Inflammatory macrophage treated with lipopolysaccharide for 1 hour (primary cell): ENCODE measurements around the gene FOXP1.
A peak's percentile ranks its signal among the peaks of the same experiment; 100 is the strongest.
"Not testable (repeated sequence)": the region's sequence is repeated elsewhere in the genome, so short reads cannot be mapped to it uniquely, and the experiment has no call there.

Experiments
- DNase-seq, 2 donors: peaks; one replicate each; pipeline ENCODE4 v3.0.0-alpha.2; 2020 to 2022

Gene FOXP1

DNA sequence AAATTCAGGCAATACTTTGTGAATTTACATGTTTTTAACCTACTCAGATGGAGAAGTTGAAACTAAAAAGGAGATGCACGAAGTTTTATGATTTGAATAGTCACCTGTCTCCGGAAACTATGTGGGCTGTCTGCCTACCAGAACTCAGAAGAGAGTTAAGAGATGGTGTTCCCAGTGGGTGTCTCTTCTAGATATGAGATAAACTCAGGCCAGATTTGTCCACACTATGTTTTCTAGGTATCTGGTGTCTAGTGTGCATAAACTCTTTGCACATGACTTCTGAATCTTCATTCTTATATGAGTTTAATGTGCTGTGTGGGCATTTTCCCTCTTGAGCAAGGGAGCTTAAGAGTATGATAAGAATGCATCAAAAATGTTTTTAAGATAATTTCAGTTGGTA is 222.8 kb downstream of the FOXP1 start:
- DNase-seq, result no peak

DNA sequence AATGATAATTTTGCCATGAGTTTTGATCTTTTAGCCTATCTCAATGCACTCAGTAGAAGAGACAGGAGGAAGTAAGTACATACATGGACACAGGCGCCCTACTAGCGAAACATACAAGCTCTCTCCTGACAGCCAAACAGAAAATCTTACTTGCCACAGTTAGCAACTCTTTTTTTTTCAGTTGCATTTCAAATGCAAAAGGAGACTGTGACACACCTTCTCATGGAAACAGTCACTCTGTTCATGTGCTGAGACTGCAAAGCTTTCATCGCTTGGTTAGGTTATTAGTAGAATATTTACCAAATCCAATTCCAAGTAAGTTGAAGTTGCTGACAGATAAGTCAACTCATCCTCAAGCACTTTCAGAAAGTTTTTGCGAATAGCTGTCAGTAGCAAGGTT is 223.3 kb downstream of the FOXP1 start:
- DNase-seq, result no peak

DNA sequence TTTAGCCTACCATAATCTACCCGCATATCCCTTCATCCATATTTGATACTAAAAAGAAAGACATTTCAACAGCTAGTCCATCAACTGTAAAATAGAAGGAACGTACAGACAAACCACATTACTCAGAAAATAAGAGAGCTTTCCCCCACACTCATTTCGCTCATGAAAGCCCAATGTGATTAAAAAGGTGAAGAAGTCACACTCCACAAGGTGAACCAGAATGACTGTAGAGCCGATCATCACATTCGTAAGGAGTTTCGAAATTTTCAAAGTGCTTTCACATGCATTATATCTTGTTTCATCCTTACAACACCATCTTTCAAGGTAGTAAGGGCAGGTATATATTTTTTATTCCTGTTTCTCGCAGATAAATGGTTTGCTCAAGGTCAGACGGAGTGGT is 225.3 kb downstream of the FOXP1 start:
- DNase-seq, result no peak

DNA sequence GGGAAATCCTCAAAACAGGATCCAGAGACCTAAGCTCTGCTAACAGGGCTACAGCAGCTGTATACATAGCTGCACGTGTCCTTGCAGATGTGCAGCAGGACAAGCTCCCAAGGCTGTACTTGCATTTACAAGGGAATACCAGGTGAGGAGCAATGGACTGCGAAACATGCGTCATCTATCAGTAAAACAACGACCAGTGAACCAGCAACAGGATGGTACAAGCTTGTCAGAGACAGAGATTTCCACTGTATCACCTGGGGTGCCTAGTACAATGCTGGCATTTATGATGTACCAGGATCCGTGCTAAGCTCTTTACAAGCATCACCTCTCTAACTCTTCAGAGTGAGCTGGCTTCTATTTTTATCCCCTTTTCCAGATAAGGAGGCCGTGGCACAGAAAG is 227.3 kb downstream of the FOXP1 start:
- no peak for DNase-seq

DNA sequence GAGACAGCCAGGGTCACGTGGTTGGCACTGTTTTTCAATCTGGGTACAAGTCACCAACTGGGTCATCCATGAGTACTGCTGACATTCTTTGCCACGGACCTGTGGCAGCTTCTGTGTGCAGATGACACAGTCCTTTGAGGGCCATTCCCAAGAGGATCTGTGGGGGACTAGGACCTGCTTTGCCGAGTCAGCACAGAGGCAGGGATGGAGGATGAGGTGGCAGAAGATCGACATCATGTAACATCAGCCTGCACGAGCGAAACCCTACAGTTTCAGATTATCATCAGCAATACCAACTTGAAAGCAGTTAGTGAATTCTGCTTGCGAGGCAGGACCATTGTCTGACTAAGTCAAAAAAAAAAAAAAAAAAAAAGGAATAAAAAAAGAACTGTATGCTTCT is 227.7 kb downstream of the FOXP1 start:
- no peak for DNase-seq

DNA sequence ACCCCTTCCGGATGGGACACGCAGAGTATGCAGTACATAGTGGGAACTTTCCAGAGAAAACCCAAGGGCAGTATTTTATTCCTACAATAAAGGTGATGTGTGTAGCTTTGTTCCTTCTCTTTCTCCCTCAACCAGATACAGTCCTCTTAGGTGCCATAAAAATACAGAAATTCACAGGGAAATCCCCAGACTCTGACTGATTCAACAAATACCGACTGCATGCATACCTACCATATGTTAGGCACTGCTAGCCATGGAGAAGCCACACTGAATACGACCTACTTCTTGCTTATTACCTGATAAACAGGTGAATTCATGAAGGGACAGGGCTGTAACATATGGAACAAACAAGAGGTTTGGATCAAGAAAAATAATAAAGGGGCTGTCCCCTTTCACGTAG is 228.5 kb downstream of the FOXP1 start:
- no peak for DNase-seq

DNA sequence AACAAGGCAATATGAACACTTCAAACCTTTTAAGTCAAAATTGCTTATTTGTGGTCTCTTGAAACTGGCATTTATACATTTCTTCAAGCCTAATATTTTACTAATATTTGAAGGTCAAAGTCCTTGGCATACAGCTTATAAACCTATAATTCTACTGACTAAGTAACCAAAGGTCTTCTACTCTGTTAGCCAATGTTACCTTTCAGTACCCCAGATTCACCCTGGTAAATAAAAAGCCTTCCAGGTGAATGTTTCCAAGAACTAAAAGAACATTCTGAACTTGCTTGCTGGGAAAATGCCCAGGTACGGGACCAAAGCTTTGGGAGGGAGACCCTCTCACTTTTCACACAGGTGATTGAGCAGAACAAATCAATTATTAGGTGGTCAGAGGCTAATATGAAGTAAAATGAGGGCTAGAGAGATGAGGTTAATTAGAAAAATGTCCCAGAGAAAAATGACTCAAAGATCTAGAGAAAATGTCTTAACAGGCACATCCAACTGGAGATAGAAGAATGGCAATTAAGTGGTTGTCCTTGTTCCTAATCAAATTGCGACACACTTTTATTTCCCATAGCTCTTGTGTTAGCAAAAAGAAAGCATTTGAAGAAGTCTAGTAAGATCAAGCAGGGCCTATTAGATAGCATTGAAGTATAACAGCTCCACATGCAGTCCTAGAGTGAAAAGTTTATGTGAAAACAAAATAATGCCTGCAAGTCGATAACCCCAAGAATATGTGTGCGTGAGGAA is 232.0 kb downstream of the FOXP1 start:
- no peak for DNase-seq

DNA sequence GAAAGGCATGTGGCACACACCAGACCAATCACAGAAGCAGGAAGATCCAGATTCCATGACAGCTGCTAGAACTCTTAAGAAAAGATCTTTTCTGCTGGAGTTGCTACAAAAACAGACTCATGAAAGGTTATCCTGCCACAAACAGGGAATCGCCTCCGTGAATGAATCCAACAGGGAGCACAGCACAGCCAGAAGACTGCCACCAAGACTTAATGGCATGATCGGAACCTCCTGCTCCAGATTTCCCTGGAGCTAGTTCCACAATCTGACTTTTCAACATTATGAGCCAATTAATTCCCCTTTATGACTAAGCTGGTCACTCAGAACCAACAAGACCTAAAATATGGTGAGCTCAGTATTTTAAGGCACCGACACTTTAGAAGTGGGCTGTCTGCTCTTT is 232.5 kb downstream of the FOXP1 start:
- DNase-seq, result peak in 1 of 2 donors; percentile 1

DNA sequence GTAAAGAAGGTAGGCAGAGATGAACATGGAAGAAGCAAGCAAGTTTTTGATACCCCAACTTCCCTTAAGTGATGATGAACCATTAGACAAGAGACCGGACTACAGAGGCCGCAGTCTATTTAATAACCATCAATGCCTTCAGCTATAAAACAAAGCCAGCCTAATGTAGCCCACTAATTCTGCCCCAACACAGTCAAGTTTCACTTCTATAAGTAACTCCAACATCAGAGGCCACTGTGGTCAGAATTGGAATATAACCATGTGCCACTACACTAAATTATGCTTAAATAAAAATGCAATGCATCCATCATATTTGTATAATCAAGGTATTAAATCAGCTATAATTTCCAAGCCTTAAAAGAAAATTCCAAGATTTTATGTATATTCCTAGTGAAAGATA is 234.7 kb downstream of the FOXP1 start:
- no peak for DNase-seq

DNA sequence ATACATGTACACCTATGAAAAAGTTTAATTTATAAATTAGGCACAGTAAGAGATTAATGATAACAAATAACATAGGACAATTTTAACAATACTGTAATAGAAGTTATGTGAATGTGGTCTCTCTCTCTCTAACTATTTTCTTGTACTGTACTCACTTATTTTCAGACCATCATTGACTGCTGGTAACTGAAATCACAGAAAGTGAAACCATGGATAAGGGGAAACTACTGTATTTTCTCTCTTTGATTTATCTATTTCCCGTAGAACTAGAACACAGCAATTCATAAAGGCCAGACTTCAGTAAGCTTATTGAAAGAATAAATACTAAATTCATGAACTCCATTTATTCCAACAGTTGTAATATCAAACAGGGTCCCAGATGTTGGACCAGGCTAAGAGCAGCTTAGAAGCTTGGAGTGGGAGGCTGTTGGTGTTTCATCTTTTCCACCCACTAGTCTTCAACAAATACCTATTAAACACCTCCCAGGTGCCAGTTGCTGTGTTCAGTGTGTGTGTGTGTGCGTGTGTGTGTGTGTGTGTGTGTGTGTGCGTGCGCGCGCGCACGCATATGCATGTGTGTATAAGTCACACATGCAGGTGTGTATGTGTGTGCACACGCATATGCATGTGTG is 235.4 kb downstream of the FOXP1 start:
- no peak for DNase-seq

DNA sequence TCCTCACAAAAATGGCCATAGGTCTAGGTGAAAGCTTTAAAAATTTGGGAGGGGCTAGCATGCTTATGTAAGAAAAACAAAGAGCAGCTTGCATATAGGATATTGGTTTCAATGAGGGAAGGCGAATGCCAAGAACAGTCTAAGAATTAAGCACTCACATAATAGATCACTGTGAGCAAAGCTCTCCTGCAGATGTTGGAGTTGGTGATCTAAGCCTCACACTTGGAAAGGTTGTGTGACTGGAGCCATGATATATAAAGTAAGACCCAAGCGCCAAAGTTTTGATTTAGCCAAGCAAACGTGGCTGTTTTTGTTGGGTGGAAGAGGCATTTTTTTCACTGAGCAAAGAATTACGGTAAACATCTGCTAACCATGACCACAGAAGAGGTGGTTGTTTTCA is 237.5 kb downstream of the FOXP1 start:
- DNase-seq, result no peak

DNA sequence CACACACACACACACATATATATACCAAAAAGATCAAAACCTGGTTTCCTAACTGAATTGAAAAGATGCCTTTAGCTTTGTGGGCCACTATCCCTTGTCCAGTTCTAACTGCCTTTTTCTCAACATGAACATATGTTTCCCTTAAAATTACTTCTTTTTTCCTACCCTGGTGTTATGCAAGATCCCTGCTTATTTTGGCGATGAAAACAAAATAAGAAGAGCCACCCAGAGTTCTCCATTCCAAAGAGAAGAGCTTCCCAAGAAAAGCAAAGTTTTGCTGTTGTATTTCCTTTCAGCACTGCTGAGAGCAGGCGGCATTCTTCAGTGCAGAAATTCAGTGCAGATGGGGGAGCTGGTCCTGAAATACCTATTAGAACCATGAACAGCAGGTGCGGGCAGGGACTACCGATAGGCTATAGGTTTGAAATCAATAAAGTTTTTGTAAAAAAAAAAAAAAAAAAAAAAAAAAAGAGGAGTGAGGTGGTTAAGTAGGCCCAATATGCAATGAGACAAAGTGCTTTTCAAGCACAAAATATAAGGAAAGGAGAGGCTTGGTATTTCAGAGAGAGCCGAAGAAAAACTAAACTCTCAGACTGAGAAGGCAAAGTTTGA is 238.0 kb downstream of the FOXP1 start:
- DNase-seq, result peak; percentile 10

DNA sequence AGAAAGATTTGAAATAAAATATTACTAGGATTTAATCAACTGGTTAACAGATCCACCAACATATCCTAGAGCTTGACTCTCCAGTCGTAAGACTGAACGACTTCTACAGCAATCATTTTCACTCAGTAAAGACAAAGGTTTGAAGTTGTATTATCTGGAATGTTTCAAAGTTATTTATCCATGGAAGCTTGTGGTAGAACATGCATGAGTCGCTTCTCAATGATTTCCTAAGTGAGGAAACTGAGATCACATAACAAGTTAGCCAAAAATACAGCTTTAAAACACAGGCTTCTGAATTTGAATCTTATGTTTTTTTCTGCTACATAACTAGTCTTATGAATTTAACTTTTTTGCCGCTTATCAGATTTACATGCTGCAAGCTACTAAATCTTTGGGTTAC is 241.8 kb downstream of the FOXP1 start:
- no peak for DNase-seq

DNA sequence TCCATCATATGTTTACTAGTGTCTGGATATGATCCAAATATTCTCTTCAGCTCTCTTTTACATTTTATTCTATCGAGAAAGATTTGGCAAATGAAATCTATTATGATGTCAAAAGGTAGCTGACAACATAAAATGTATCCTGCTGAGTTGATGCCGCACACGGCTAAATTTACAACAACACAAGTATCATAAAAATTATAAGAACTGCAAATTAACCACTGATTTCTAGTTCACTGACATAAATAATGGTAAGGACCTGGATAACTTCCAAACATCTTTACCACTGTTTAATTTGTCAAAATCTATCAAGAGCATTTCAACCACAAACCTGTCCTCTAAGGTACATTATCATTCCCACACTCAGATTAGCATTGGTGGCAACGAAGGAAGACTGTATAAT is 244.5 kb downstream of the FOXP1 start:
- DNase-seq, result no peak

DNA sequence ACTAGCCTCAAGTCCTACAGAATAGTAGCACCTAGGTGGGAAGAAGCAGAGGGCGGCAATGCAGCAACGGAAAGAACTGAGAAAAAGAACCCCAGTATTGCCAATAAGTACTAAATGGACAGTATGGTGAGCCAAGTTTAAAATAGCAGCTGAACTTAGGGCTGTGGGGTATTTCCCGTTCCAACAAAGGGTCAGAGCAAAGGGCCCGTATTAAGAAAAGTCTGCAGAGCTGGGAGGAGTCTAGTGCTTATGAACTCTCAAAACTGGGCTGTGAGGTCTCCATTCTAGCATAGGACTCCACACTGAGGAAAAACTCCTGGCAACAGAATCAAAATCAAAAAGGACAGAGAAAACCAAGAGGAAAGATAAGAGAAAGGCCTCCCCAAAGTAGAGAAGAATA is 250.7 kb downstream of the FOXP1 start:
- DNase-seq, result no peak

DNA sequence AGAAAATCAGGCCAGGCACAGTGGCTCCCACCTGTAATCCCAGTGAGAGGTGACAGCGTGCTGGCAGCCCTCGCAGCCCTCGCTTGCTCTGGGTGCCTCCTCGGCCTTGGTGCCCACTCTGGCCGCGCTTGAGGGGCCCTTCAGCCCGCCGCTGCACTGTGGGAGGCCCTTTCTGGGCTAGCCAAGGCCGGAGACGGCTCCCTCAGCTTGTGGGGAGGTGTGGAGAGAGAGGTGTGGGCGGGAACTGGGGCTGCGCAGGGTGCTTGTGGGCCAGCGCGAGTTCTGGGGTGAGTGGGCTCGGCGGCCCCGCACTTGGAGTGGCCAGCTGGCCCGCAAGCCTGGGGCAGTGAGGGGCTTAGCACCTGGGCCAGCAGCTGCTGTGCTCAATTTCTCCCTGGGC is 252.6 kb downstream of the FOXP1 start:
- DNase-seq, result no peak

DNA sequence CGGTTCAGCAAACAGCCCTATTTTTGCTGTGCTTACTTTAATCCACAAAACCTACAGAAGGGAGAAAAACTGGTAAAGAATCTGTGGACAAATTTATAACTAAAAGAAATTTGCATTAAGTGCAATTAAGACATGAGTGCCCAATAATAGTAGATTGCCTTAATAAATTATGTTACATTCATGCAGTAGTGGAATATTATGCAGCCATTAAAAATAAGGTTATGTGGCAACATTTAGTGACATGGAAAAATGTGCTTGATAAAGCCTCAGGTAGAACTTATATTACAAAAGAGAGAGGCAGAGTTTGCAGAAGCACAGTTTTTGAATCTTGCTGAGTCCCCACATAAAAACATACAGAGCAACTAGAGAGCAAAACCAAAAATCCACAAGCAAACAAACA is 253.0 kb downstream of the FOXP1 start:
- DNase-seq, result no peak

DNA sequence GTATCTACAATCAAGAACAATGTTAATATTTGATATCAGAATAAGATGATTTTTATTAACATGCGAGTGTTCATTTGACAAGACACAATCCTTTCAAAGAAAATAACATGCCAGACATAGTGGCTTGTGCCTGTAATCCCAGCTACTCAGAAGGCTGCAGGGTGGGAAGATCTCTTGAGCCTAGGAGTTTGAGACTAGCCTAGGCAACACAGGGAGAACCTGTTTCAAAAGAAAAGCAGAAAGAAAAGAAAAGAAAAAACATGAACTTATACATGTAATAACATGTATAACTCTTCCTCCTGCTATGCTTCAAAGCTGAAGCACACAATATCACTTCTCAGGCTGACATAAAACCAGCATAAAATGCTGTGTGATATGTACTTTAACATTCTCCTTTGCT is 253.7 kb downstream of the FOXP1 start:
- no peak for DNase-seq

DNA sequence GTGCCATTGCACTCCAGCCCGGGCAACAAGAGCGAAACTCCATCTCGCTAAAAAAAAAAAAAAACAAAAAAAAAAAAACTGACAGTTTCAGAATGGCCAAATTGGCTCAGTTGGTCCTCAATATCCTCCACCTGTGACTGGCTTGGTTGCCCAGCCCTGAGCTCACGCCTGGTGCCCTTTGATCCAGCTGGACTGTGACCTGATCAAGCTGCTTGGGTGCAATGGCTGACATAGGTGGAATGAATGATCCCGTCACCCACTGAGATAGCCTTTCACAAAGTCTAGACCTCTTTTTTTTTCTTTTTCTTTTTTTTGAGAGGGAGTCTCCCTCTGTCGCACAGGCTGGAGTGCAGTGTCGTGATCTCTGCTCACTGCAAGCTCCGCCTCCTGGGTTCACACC is 254.6 kb downstream of the FOXP1 start:
- no peak for DNase-seq

DNA sequence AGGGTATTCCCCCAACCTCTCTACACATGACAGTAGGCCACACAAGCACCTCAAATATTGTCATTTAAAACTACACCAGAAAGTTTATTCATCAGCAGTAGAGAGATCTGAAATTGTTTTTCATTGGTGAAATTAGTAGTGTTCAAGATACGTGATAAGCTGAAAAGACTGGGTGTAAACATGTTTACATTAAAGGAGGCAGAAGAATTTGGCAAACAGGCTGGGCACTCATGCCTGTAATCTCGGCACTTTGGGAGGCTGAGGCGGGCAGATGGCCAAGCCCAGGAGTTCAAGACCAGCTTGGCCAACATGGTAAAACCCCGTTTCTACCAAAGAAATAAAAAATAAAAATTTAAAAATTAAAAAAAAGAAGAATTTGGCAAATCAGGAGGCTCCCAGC is 255.6 kb downstream of the FOXP1 start:
- no peak for DNase-seq

DNA sequence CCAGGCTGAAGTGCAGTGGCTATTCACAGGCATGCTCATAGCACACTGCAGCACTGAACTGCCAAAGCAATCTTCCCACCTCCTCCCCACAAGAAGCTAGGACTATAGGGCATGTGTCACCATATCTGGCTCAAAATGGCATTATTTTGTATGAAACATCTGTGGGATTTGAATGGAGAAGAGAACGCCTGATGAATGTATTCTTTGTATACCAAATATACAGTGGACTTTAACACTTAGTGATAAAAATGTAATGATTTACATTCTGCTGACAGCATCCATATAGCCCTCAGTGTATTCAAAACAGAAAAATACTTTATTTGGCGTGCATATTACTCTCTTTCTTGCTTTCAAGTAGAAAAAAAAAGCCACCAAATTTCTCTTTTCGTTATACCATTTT is 257.8 kb downstream of the FOXP1 start:
- no peak for DNase-seq

DNA sequence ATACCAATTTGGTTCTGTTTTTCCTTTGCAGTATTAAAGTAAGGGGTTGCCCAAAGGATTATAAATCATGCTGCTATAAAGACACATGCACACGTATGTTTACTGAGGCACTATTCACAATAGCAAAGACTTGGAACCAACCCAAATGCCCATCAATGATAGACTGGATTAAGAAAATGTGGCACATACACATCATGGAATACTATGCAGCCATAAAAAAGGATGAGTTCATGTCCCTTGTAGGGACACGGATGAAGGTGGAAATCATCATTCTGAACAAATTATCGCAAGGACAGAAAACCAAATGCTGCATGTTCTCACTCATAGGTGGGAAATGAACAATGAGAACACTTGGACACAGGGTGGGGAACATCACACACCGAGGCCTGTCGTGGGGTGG is 259.3 kb downstream of the FOXP1 start:
- not testable (repeated sequence) for DNase-seq

DNA sequence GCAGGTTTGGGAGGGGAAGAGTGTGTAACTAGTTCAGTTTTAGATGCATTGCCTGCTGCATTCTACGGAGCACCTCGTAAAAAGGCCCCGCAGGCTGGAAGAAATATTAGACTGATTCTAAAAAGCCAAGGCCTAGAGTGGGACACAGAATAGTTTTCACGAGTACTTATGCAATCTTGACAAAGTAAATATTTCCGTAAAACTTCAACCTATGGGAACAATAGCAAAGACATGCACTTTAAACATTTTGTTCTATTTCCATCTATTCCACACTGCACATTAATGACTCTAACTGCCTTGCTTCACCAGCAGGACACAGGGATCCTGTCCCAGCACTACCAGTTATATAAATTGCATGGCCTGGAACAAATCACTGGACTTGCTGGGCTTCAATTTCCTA is 260.0 kb downstream of the FOXP1 start:
- DNase-seq, result no peak

DNA sequence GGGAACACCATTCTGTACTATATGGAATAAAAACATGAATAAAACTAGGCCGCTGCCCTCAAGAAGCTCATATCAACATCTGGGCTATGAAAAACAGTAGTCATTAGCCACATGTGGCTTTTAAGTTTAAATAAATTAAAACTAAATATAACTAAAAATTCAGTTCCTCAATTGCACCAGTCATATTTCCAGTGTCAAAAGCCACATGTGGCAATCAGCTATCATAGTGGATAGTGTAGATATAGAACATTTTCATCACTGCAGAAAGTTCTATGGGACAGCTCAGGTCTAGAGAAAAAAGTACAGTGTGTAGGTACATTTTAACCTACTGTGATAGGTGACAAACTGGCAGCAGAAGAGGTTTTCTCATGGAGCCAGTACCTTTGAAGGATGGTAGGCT is 261.4 kb downstream of the FOXP1 start:
- no peak for DNase-seq

DNA sequence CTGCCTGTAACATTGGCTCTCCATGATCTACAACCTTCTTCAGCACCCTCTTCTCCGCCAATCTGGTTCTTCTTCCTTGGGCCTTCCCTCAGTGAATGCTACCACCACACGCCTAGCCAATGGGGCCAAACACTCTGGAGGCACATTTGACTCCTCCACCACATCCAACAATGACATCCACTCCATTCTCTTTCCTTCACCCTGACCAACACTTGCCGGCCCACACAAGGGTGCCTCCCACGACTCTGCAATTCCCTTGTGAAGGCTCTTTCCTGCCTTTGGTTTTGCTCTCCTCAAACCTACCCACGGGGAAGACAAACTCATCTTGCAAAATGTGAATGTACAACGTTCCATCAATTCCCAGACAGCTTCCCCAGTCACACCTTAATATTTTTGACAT is 263.8 kb downstream of the FOXP1 start:
- no peak for DNase-seq
